ENCODE results near the gene CCDC157.

GRCh38 chr22:30371981-30372380, 15.2 kb downstream of the CCDC157 start:
- TF ChIP-seq CEBPB (IDR thresholded peaks at IDR 0.05) = no peak
- no peak for TF ChIP-seq EGR1 (IDR thresholded peaks at IDR 0.05)
- no peak for TF ChIP-seq EP300 (IDR thresholded peaks at IDR 0.05; ENCODE audit: borderline replicate concordance)
- TF ChIP-seq NFIC (IDR thresholded peaks at IDR 0.05) = no peak
- no peak for TF ChIP-seq YY1 (IDR thresholded peaks at IDR 0.05; ENCODE audit: low read depth)
- no peak for TF ChIP-seq REST (IDR thresholded peaks at IDR 0.05; ENCODE audit: low read depth)
- TF ChIP-seq USF1 (IDR thresholded peaks at IDR 0.05) = no peak
- TF ChIP-seq CREB1 (IDR thresholded peaks at IDR 0.05; ENCODE audit: low read depth) = no peak
